ENCODE data around the gene HLA-DQA2.
"Not testable (repeated sequence)": the region's sequence is repeated elsewhere in the genome, so short reads cannot be mapped to it uniquely, and the experiment has no call there.

Gene HLA-DQA2

DNA sequence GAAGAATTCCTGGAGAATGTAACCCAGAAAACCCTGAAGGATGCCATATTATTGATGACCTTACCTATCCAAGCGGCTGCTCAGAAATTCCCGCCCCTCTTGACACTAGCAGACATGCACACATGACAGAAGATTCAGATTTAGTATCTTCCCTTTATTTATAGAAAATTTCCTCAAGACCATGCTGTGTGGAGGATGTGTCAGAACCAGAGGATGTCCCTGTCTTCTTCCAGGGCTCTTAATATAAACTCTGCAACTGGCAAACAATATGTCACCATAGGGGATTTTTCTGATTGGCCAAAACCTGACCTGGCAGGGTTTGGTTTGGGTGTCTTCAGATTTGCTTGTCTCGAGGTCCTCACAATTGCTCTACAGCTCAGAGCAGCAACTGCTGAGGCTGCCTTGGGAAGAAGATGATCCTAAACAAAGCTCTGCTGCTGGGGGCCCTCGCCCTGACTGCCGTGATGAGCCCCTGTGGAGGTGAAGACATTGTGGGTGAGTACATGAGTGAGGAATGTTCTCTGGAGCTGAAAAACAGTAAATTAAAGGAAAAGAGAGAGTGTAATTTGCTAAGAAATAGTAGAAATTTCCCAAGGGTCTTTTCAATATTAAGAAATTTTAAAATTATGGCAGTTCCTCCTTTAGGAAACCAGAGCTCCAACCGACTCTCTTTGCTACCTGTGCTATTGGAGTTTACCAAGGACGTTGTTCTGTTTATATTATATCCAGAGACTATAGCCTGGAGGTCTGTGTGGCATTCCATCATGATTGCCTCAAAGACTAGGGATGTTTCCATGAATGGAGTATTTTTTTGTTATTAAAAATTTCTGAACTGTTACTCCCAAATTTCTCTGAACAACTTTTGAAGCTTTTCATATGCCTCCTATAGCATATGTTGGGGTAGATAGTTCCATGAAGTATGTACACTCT is at the start of gene HLA-DQA2:
HLA-DQA2 (plus strand) TSS at position 361 of the 930 bp plus-strand sequence; CDS start at position 414, 53 bp downstream.
- DNase-seq = no peak

- DNase-seq = no peak
Measured at GRCh38 chr6:32692019-32692418, 49.2 kb upstream of the HLA-DQA2 start.

DNA sequence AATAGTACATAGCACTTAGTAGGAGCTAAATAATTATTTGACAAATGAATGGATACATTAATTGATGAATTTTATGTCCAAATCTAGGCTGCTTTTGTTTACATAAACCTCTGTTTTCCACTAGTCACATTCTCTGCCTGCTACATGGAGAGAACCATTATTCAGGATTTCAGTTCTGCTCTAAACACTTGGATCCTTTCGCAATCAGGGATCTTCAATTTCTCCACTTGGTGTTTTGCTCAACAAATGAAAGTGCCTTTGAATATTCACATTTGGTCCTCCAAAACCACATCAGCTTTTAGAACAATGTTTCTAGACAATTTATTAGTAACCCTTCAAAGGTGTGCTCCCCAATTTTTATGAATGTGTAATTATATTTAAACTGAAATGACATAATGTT is 44.2 kb upstream of the HLA-DQA2 start:
- no peak for DNase-seq

DNA sequence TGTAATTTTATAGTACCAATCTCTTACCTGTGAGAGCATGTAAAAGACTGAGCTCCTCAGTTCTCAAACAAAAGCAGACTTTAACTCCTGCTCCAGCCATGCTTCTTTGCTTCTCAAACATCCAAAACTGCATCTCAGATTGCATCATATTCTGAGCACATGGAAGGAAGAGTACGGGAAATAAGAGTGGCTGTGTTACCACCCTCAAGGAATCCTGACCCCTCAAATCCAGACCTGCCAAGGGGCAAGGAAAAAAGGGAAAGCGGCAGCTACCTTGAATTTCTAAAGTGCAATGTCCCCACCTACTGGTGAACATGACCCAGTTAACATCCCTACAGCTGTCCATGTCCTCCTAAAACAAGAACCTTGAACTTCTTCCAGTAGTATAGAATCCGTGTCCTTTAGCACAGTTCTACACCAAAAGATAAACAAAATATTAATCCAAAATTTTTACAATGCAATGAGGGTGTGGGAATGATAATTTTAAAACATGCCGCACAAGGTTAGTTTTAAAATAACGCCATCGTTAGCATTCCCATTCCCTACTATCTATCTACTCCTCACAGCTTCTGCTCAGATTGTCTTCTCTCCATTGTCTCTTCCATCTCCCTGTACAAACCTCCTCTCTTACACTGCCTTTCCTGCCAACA is 40.7 kb upstream of the HLA-DQA2 start:
- no peak for DNase-seq

DNA sequence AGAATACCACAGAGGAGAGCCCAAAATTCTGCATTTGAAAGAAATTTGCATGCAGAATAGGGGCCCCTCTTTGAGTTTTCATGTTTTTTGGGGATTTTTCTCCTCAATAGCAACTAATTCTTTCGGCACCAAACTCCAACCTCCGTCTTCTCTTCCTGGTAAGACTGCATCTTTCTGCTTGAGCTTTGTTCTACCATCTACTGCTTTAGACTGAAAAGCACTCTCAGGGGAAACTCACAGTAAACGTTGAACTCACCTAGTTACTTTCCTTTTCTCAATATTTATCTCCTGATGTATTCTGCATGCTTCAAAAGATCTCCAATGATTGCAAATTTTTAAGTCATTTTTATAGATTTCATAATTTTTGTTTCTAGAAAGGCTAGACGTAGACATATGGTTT is 37.8 kb upstream of the HLA-DQA2 start:
- no peak for DNase-seq

GRCh38 chr6:32705164-32705563 is 36.0 kb upstream of the HLA-DQA2 start:
- not testable (repeated sequence) for DNase-seq

GRCh38 chr6:32709625-32710024 is 31.6 kb upstream of the HLA-DQA2 start:
- DNase-seq = no peak

DNA sequence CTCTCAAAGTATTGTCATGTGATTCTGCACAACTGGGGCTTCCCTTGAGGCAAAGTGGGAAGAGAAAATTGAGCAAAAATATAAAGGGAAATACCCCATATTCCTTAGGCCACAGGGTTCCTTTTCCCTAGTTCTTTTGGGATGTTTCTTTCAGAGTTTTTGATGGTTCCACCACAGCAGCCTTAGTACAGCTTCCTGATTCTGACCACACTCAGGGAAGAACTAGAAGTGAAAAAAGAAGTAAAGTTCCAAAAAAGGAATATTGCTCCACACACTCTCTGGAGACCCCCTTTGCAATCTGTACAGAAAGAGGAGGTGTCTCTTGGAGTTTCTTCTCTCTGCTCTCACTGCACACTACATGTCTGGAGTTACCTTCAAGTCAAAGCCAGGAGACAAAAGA is 27.9 kb upstream of the HLA-DQA2 start:
- no peak for DNase-seq

- DNase-seq = no peak
Measured at GRCh38 chr6:32716396-32716795, 24.8 kb upstream of the HLA-DQA2 start.

DNA sequence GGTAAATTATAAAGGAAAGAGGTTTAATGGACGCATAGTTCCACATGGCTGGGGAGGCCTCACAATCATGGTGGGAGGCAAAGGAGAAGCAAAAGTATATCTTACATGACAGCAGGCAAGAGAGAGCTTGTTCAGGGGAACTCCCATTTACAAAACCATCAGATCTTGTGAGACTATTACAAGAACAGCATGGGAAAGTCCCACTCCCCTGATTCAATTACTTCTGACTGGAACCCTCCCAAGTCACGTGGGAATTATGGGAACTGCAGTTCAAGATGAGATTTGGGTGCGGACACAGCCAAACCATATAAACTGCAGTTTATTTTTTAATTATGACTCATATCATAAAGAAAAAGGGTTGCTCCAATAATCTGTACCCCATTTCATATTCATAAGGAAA is 22.3 kb upstream of the HLA-DQA2 start:
- DNase-seq = no peak

DNA sequence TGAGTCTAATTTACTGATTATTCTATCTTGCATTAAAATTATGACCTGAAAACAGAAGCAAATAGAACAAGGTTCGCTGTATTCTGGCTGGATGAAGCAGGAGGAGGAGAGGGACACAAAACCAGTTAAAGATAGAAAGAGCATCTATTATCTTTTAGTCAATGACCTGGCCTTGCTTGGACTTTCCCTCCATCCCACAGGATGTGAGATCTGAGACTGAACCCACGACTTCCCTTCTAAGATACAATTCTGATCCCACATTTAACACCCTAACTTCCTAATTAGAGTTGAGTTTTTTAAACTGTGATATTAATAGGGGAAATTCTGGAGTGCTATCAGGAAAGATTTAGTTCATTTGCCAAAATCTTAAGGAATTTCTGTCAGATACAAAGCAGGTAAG is 3.1 kb upstream of the HLA-DQA2 start:
- no peak for DNase-seq

- DNase-seq = no peak
Measured at GRCh38 chr6:32742374-32742773, 1.2 kb downstream of the HLA-DQA2 start.

GRCh38 chr6:32744776-32745175 is 3.6 kb downstream of the HLA-DQA2 start:
- no peak for DNase-seq

DNA sequence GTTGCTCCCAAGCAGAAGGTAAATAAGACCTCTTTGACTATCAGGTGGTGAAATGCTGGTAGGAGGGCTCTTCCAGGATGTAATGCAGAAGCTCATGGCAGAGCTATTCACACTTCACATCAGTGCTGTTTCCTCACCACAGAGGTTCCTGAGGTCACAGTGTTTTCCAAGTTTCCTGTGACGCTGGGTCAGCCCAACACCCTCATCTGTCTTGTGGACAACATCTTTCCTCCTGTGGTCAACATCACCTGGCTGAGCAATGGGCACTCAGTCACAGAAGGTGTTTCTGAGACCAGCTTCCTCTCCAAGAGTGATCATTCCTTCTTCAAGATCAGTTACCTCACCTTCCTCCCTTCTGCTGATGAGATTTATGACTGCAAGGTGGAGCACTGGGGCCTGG is 4.5 kb downstream of the HLA-DQA2 start:
- DNase-seq = not testable (repeated sequence)

GRCh38 chr6:32752580-32752979 is 11.4 kb downstream of the HLA-DQA2 start:
- DNase-seq = no peak

DNA sequence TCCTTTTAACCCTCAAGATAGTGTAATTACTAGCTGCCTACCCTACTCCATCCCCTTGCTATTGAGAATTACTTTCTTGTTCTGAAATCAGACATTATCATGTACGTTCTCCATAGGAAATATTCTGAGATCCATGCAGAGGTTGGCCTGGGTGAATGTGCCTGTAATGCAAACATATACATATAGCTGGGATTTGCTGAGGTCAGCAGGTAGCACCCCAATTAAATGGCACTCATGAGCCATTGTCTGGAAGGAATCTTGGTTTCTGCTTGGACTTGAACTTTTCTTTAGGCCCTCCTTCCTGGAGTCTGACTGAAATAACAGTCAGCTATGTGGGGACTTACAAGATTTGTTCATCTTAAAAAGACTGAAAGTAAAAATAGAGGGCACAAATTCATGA is 18.5 kb downstream of the HLA-DQA2 start:
- no peak for DNase-seq

GRCh38 chr6:32761072-32761471 is 19.9 kb downstream of the HLA-DQA2 start:
- DNase-seq = no peak

DNA sequence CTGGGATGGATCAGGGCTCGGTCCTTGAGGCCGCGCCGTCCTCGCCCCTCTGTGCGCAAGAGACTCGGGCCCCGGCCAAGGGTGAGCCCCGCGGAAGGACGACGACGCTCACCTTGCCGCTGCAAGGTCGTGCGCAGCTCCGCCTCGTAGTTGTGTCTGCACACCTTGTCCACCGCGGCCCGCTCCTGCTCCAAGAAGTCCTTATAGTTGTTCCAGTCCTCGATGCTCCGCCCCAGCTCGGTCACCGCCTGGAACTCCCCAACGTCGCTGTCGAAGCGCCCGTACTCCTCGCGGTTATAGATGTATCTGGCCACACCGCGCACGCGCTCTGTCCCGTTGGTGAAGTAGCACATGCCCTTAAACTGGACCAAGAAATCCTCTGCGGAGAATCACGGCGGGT is 20.4 kb downstream of the HLA-DQA2 start:
- no peak for DNase-seq

DNA sequence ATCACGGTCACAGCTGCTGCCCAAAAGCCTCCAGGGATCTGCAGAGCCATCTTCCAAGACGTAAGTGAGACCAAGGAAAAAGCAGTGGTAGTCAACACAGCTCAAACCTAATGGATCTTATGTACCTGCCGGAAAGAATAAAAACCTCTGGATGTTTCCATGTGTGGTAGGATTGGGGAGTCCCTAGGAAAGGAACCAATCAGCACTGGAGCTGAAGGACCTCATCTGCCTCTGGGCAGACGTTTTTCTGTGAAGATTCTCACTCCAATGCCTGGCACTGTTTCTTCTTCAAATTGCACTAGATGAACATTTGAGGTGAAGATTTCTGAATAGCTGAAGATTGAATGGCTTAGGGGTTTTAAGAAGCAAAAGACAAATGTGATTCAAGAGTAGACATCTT is 22.2 kb downstream of the HLA-DQA2 start, which contains the start of gene HLA-DQB2:
HLA-DQB2 (minus strand) TSS at position 112 of the 400 bp plus-strand sequence; CDS start at position 50, 62 bp downstream.
- no peak for DNase-seq

DNA sequence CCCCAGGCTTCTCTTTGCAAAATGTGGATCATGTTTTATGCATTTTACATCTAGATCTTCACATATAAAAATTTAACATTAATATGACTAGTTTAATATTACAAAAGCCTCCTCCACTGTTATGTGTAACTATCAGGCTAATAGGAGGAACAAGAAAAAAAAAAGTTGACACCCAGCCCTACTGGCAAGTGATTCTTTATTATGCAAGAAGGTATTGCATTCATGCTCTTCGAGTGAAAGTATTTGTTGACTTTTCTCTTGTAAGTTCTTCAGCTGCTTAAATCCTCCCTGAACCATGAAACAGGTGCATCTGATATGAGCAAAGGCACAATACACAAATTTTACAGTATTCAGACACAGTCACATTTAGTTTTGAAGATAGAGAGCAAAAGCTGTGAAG is 22.9 kb downstream of the HLA-DQA2 start:
- no peak for DNase-seq

- no peak for DNase-seq
Measured at GRCh38 chr6:32772656-32773055, 31.5 kb downstream of the HLA-DQA2 start.

GRCh38 chr6:32774426-32774825 is 33.2 kb downstream of the HLA-DQA2 start:
- no peak for DNase-seq

- no peak for DNase-seq
Measured at GRCh38 chr6:32775071-32775470, 33.9 kb downstream of the HLA-DQA2 start.

- DNase-seq = no peak
Measured at GRCh38 chr6:32779036-32779435, 37.8 kb downstream of the HLA-DQA2 start.
